Neural progenitor cell (in vitro differentiated cells): ENCODE measurements around the gene DCST2. TPM values are rescaled to one million over a fixed set of nuclear protein-coding genes. Genes with fewer than 3 reads are reported as not detected.
A peak's percentile ranks its signal among the peaks of the same experiment; 100 is the strongest.

Source experiments
- DNase-seq: peaks from one replicate; pipeline ENCODE4 v3.0.0-alpha.2; 2016; ENCODE audit warnings: low spot score
- H2AFZ ChIP-seq: fragments of 200-600 bp; sonication (generic); replicated peaks from 2 replicates; pipeline ENCODE4 v1.6.1; 2016; ENCODE audit warnings: antibody characterized with exemption
- H3F3A ChIP-seq: fragments of 200-600 bp; sonication (generic); 2 replicates; pipeline ENCODE4 v1.6.1; 2016; ENCODE audit warnings: antibody characterized with exemption, low read depth
- H3K27ac ChIP-seq: fragments of 200-600 bp; sonication (generic); 2 replicates; pipeline ENCODE4 v1.5.1; 2016; ENCODE audit warnings: mild to moderate bottlenecking
- H3K27me3 ChIP-seq: fragments of 200-600 bp; sonication (generic); 2 replicates; pipeline ENCODE4 v1.6.1; 2016; ENCODE audit warnings: mild to moderate bottlenecking, moderate library complexity
- H3K36me3 ChIP-seq: fragments of 200-600 bp; sonication (generic); 2 replicates; pipeline ENCODE4 v1.5.1; 2016
- H3K4me1 ChIP-seq: fragments of 200-600 bp; sonication (generic); 2 replicates; pipeline ENCODE4 v1.6.1; 2016; ENCODE audit warnings: mixed run types
- H3K4me2 ChIP-seq: fragments of 200-600 bp; sonication (generic); 2 replicates; pipeline ENCODE4 v1.6.1; 2016
- H3K4me3 ChIP-seq: fragments of 200-600 bp; sonication (generic); 2 replicates; pipeline ENCODE4 v1.5.1; 2016
- H3K79me2 ChIP-seq: fragments of 200-600 bp; sonication (generic); 2 replicates; pipeline ENCODE4 v1.6.1; 2016; ENCODE audit warnings: low read depth
- H3K9ac ChIP-seq: fragments of 200-600 bp; sonication (generic); 2 replicates; pipeline ENCODE4 v1.6.1; 2016
- H3K9me3 ChIP-seq: fragments of 200-600 bp; sonication (generic); 2 replicates; pipeline ENCODE4 v1.5.1; 2016; ENCODE audit warnings: low read depth
- H4K20me1 ChIP-seq: fragments of 200-600 bp; sonication (generic); 2 replicates; pipeline ENCODE4 v1.6.1; 2016; ENCODE audit warnings: low read depth
- H3K27ac Mint-ChIP-seq: 3 replicates; pipeline ENCODE4 v1.8.0; 2021; ENCODE audit warnings: mixed read lengths
- H3K27me3 Mint-ChIP-seq: 2 replicates; pipeline ENCODE4 v1.8.0; 2022; ENCODE audit warnings: low read depth, mild to moderate bottlenecking, inconsistent platforms, moderate library complexity, mixed read lengths; ENCODE audit not compliant: insufficient read depth
- H3K36me3 Mint-ChIP-seq: 3 replicates; pipeline ENCODE4 v1.8.0; 2021; ENCODE audit warnings: mixed read lengths
- H3K4me1 Mint-ChIP-seq: 3 replicates; pipeline ENCODE4 v1.8.0; 2021; ENCODE audit warnings: mixed read lengths
- H3K4me3 Mint-ChIP-seq: 3 replicates; pipeline ENCODE4 v1.8.0; 2021; ENCODE audit warnings: mild to moderate bottlenecking, moderate library complexity, mixed read lengths
- H3K9me3 Mint-ChIP-seq: 3 replicates; pipeline ENCODE4 v1.8.0; 2020; ENCODE audit warnings: mixed read lengths
- CTCF ChIP-seq: fragments of 200-600 bp; sonication (generic); IDR thresholded peaks from 2 replicates; pipeline ENCODE4 v1.5.1; 2017; ENCODE audit warnings: antibody characterized with exemption, mild to moderate bottlenecking
- EZH2 ChIP-seq: fragments of 200-600 bp; sonication (generic); IDR thresholded peaks from 2 replicates; pipeline ENCODE4 v1.6.1; 2017; ENCODE audit warnings: antibody characterized with exemption, mild to moderate bottlenecking, moderate library complexity
- EZH2phosphoT487 ChIP-seq: fragments of 200-600 bp; sonication (generic); IDR thresholded peaks from 2 replicates; pipeline ENCODE4 v1.6.1; 2017; ENCODE audit warnings: antibody characterized with exemption
- total RNA-seq: library from RNA; depleted of rRNA; stranded (reverse); fragments of >200 nt; gene quantifications from 2 replicates; pipeline ENCODE4 v1.2.3, GENCODE V29; 2015; ENCODE audit warnings: low replicate concordance

DCST2 gene
- total RNA-seq, 1 donor from 2014 or later: 1.8 TPM

DNA sequence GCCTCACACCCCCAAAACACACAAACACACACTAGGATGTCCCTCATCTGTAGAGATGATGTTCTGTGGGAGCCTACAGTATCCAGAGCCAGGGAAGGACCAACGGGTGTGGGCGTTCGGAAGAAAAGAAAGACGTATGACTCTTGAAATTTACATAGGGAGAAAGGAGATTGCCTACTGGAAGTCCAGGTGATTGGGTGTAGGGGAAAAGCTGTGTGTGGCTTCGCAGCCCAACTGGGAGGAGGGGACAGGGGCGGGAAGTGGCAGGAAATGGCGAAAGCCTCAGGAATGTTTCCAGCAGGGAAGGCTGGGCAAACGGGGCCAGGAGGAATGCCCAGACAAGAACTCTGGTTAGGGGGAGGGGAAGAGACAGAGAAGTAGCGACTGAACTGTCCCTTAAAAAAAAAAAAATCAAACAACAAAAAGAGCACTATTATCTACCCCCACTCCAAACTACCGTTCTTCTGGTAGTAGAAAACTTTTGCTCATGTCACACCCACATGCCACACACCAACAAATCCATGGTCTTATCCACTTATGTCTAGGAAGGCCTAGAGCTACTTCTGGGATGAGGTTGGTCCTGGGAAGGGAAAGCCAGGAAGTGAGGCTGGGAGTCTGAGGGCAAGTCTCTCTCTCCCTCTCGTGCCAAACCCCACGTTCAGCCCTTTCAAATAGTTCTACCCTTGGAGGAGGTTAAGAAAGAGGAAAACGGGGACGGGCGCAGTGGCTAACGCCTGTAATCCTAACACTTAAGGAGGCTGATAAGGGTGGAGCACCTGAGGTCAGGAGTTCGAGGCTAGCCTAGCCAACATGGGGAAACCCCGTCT, 60.9 kb downstream of the DCST2 start:
- Mint-ChIP-seq H3K27me3 (peaks cover 3% of the 10 kb centered on the region), H3K9me3 (no peaks in the 10 kb centered on the region), H3K4me3 (no peak overlapping the region), H3K36me3 (peaks cover 6% of the 10 kb centered on the region), H3K27ac (peak overlapping the region; percentile 92), H3K4me1 (peaks cover 44% of the 10 kb centered on the region)
- Histone ChIP-seq H3K79me2 (peaks cover 67% of the 10 kb centered on the region), H3K4me3 (peak overlapping the region; percentile 64), H3K9ac (no peak overlapping the region), H3K36me3 (peaks cover 2% of the 10 kb centered on the region), H3F3A (peaks cover 44% of the 10 kb centered on the region), H3K4me2 (peak overlapping the region; percentile 70), H3K27me3 (no peaks in the 10 kb centered on the region), H3K4me1 (peaks cover 46% of the 10 kb centered on the region), H4K20me1 (peaks cover 33% of the 10 kb centered on the region), H3K27ac (peak overlapping the region; percentile 88), H2AFZ (no peak overlapping the region), H3K9me3 (no peaks in the 10 kb centered on the region)
- TF ChIP-seq EZH2 (no peak), EZH2phosphoT487 (no peak), CTCF (no peak)
- DNase-seq: peak; percentile 94

DNA sequence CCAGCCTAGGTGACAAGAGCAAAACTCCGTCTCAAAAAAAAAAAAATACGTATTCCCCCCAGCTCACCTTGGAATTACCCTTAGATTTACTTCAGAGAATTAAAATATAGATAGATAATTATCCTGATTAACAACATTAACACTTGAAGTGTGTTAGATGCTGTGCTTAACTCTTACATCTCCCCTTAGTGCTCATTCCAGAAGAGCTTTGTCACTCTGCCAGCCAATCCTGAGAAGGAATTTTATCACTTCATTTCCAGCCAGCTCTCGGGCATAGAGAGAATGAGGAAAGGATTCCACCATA, 61.4 kb downstream of the DCST2 start:
- Histone ChIP-seq H3K4me2 (peak overlapping the region; percentile 70), H3K79me2 (peaks cover 66% of the 10 kb centered on the region)
- no peak overlapping the region for H3K4me3 Mint-ChIP-seq

DNA sequence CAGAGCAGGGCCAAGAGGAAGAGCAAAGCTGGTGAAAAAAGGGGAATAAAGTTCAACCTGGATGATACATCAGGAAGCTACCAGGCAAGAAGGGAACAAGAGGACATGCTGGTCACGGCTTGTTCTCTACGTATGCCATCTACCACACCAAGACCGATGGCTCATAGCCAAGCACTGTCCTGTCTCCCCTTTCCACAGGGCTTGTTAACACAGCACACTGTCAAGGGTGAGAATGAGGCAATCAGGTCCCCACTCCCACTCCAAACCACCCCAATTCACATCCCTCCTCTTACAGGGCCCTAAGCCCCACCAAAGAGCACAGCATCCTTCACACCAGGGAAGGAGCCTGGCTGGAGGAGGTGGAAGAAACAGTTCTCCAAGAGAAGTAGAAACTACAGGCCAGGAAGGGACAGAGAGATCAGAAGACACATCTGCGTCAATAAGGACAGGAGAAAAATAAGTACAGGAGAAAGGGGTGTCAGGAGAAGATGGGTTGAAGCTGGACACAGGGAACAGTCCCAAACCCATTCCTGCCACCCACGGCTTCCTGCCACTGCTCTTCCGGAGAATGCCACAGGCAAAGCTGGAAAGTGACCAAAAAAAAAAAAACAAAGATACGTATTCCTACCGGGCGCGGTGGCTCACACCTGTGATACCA, 62.1 kb downstream of the DCST2 start:
- peaks cover 21% of the 10 kb centered on the region for H4K20me1 ChIP-seq
- H3K4me2 ChIP-seq: peak overlapping the region; percentile 91
- no peak overlapping the region for H3K9ac ChIP-seq
- H3K27me3 ChIP-seq: no peaks in the 10 kb centered on the region
- H3K4me1 Mint-ChIP-seq: peaks cover 40% of the 10 kb centered on the region
- peaks cover 44% of the 10 kb centered on the region for H3F3A ChIP-seq
- peaks cover 42% of the 10 kb centered on the region for H3K4me1 ChIP-seq
- H3K4me3 ChIP-seq: peak overlapping the region; percentile 51
- no peak for DNase-seq
- H3K79me2 ChIP-seq: peaks cover 61% of the 10 kb centered on the region
- H3K27ac ChIP-seq: peak overlapping the region; percentile 43
- no peaks in the 10 kb centered on the region for H3K36me3 ChIP-seq
- H3K9me3 ChIP-seq: no peaks in the 10 kb centered on the region
- H3K4me3 Mint-ChIP-seq: peak overlapping the region; percentile 83
- no peak overlapping the region for H2AFZ ChIP-seq
- peaks cover 6% of the 10 kb centered on the region for H3K36me3 Mint-ChIP-seq
- H3K9me3 Mint-ChIP-seq: no peaks in the 10 kb centered on the region
- TF ChIP-seq EZH2 (no peak), CTCF (no peak), EZH2phosphoT487 (no peak)
- peaks cover 3% of the 10 kb centered on the region for H3K27me3 Mint-ChIP-seq
- peak overlapping the region; percentile 96 for H3K27ac Mint-ChIP-seq

More for the DNA sequence above, 61.4 kb downstream of the DCST2 start:
- H3F3A ChIP-seq: peaks cover 44% of the 10 kb centered on the region
- Mint-ChIP-seq H3K27ac (peak overlapping the region; percentile 92), H3K27me3 (peaks cover 3% of the 10 kb centered on the region), H3K9me3 (no peaks in the 10 kb centered on the region), H3K4me1 (peaks cover 40% of the 10 kb centered on the region), H3K36me3 (peaks cover 6% of the 10 kb centered on the region)
- no peak for DNase-seq
- peak overlapping the region; percentile 64 for H3K4me3 ChIP-seq
- no peaks in the 10 kb centered on the region for H3K27me3 ChIP-seq
- no peak overlapping the region for H2AFZ ChIP-seq
- H3K27ac ChIP-seq: peak overlapping the region; percentile 88
- H4K20me1 ChIP-seq: peaks cover 28% of the 10 kb centered on the region
- no peaks in the 10 kb centered on the region for H3K36me3 ChIP-seq
- peaks cover 46% of the 10 kb centered on the region for H3K4me1 ChIP-seq
- H3K9ac ChIP-seq: no peak overlapping the region
- H3K9me3 ChIP-seq: no peaks in the 10 kb centered on the region
- no peak for TF ChIP-seq EZH2phosphoT487
- TF ChIP-seq EZH2: no peak
- TF ChIP-seq CTCF: no peak
